A549 (cell line): ENCODE results near the gene MT1F. TPM values are rescaled to one million over a fixed set of nuclear protein-coding genes. Genes with fewer than 3 reads are reported as not detected.

Experiments used
- ATAC-seq, 2 experiments: fragments of 200-7000 bp in 1 of 2; fragments of >200 bp in 1 of 2; cut with Nextera tagmentation in 1 of 2; cut with Tn5 transposase in 1 of 2; 3 replicates each; pipeline versions ENCODE4 v1.8.0 to v1.9.1; 2018 to 2020; ENCODE audit warnings: mild to moderate bottlenecking in 1 of 2, moderate library complexity in 1 of 2
- CTCF ChIA-PET: fragments of 300-600 bp; sonication (Branson Sonifier 250); formaldehyde crosslinking; extraction: SDS; loops from one replicate; lab custom pipeline; 2021; ENCODE audit warnings: antibody characterized with exemption, inconsistent platforms; lab: Yijun Ruan, JAX
- POLR2A ChIA-PET: fragments of 350-600 bp; formaldehyde crosslinking; extraction: SDS; loops from one replicate; lab custom pipeline; 2021; ENCODE audit warnings: antibody characterized with exemption, inconsistent platforms; lab: Yijun Ruan, JAX
- DNase-seq, 2 experiments: peaks; one replicate each; pipeline versions ENCODE4 v3.0.0 to v3.0.0-alpha.2; 2011 to 2016; ENCODE audit warnings: low read depth in 1 of 2, low spot score in 1 of 2
- FAIRE-seq: peaks from 2 replicates; lab custom pipeline; 2011; peaks lifted over from hg19 to GRCh38; lab: Jason Lieb, UNC
- H3K27ac ChIP-seq, 2 experiments: fragments of >200 bp; sonication (Bioruptor Twin); formaldehyde crosslinking; 3 replicates each; pipeline ENCODE4 v1.5.1; 2016 to 2017
- H3K4me1 ChIP-seq: fragments of >200 bp; sonication (Bioruptor Twin); formaldehyde crosslinking; 3 replicates; pipeline ENCODE4 v1.6.1; 2016
- H3K4me2 ChIP-seq: fragments of >200 bp; sonication (Bioruptor Twin); formaldehyde crosslinking; 3 replicates; pipeline ENCODE4 v1.6.1; 2016
- H3K4me3 ChIP-seq: fragments of >200 bp; sonication (Bioruptor Twin); formaldehyde crosslinking; 3 replicates; pipeline ENCODE4 v1.5.1; 2016
- H3K9me3 ChIP-seq: fragments of >200 bp; sonication (Bioruptor Twin); formaldehyde crosslinking; 3 replicates; pipeline ENCODE4 v1.6.1; 2016
- BHLHE40 ChIP-seq: IDR thresholded peaks from 2 replicates; pipeline ENCODE4 v1.6.1; 2012; ENCODE audit warnings: low read depth, low read length, inconsistent platforms
- CEBPB ChIP-seq, 2 experiments: fragments of >200 bp in 1 of 2; sonication (Bioruptor Twin) in 1 of 2; formaldehyde crosslinking in 1 of 2; IDR thresholded peaks; 2 replicates each; pipeline ENCODE4 v1.6.1; 2012 to 2016
- CHD2 ChIP-seq: fragments of 150-350 bp; IDR thresholded peaks from 2 replicates; pipeline ENCODE4 v1.6.1; 2014; ENCODE audit warnings: low read length; ENCODE audit not compliant: partially characterized antibody
- EHF ChIP-seq: fragments of 250-450 bp; sonication (Bioruptor Pico); IDR thresholded peaks from 2 replicates; pipeline ENCODE4 v1.5.0; 2020; ENCODE audit warnings: mild to moderate bottlenecking
- EHMT2 ChIP-seq: fragments of 200-600 bp; sonication (generic); IDR thresholded peaks from 2 replicates; pipeline ENCODE4 v1.6.1; 2016; ENCODE audit warnings: antibody characterized with exemption, low read depth, mild to moderate bottlenecking, moderate library complexity
- EP300 ChIP-seq, 2 experiments: fragments of >200 bp; sonication (Bioruptor Twin); formaldehyde crosslinking; IDR thresholded peaks; 2 replicates in 1 of 2; 3 replicates in 1 of 2; pipeline ENCODE4 v1.6.1; 2016 to 2017
- FOSL2 ChIP-seq, 2 experiments: fragments of 450-650 bp in 1 of 2; fragments of >200 bp in 1 of 2; sonication (Bioruptor Twin) in 1 of 2; formaldehyde crosslinking; IDR thresholded peaks; 2 replicates each; pipeline versions ENCODE4 v1.5.0 to v1.6.1; 2016 to 2020; ENCODE audit warnings: mild to moderate bottlenecking in 1 of 2, moderate library complexity in 1 of 2
- HDAC2 ChIP-seq: fragments of 200-600 bp; sonication (generic); IDR thresholded peaks from 2 replicates; pipeline ENCODE4 v1.6.1; 2016
- HOXB13 ChIP-seq: fragments of 250-450 bp; sonication (Bioruptor Pico); IDR thresholded peaks from 2 replicates; pipeline ENCODE4 v1.5.0; 2020; ENCODE audit warnings: low read depth, mild to moderate bottlenecking, moderate library complexity
- HOXB5 ChIP-seq: fragments of 250-450 bp; sonication (Bioruptor Pico); IDR thresholded peaks from 2 replicates; pipeline ENCODE4 v1.5.0; 2020; ENCODE audit warnings: mild to moderate bottlenecking, moderate library complexity
- JUNB ChIP-seq: fragments of >200 bp; sonication (Bioruptor Twin); formaldehyde crosslinking; IDR thresholded peaks from 2 replicates; pipeline ENCODE4 v1.6.1; 2016
- NPAS2 ChIP-seq: fragments of 250-450 bp; sonication (Bioruptor Pico); IDR thresholded peaks from 2 replicates; pipeline ENCODE4 v1.8.0; 2022; ENCODE audit warnings: mild to moderate bottlenecking, moderate library complexity, borderline replicate concordance
- POLR2AphosphoS2 ChIP-seq: conservative IDR thresholded peaks from 2 replicates; pipeline ENCODE4 v1.6.1; 2012; ENCODE audit warnings: low read length, improper control_type of control experiment, inconsistent platforms
- RCOR1 ChIP-seq: fragments of 150-350 bp; IDR thresholded peaks from 2 replicates; pipeline ENCODE4 v1.6.1; 2014; ENCODE audit warnings: antibody characterized with exemption, low read length, low read depth
- SMC3 ChIP-seq: fragments of >200 bp; sonication (Bioruptor Twin); formaldehyde crosslinking; IDR thresholded peaks from 3 replicates; pipeline ENCODE4 v1.6.1; 2018; ENCODE audit warnings: inconsistent platforms
- TFCP2L1 ChIP-seq: fragments of 250-450 bp; sonication (Bioruptor Pico); IDR thresholded peaks from 2 replicates; pipeline ENCODE4 v1.5.0; 2021; ENCODE audit warnings: mild to moderate bottlenecking
- TP53 ChIP-seq: fragments of 250-450 bp; sonication (Bioruptor Pico); IDR thresholded peaks from 2 replicates; pipeline ENCODE4 v1.5.0; 2021; ENCODE audit warnings: mild to moderate bottlenecking, moderate library complexity
- ZNF302 ChIP-seq: fragments of 250-450 bp; sonication (Bioruptor Pico); IDR thresholded peaks from 2 replicates; pipeline ENCODE4 v1.9.0; 2021; ENCODE audit warnings: inconsistent platforms, mild to moderate bottlenecking, moderate library complexity
- WGBS: methylation state at CpG from one replicate; pipeline ENCODE4 v1.1.6; 2017; ENCODE audit errors: missing lambda C conversion rate; 5-methylcytosine and 5-hydroxymethylcytosine counted together
- polyA plus RNA-seq, 4 experiments: library from polyadenylated mRNA; depleted of rRNA in 3 of 4; stranded (reverse); fragments of >200 nt; fragmentation: RNase III in 1 of 4; extraction: RNeasy Plus Mini Kit Qiagen cat#74134 plus additional on column Dnase treatment in 1 of 4; gene quantifications; 2 replicates in 3 of 4; 3 replicates in 1 of 4; pipeline ENCODE4 v1.2.3, GENCODE V29; 2011 to 2017
- TF ChIP-seq, protein P1 (sequence below): fragments of 150-350 bp; IDR thresholded peaks from 2 replicates; pipeline ENCODE4 v1.6.1; 2014; ENCODE audit warnings: low read depth, mild to moderate bottlenecking, low read length
- TF ChIP-seq, protein P2 (sequence below): fragments of 250-450 bp; sonication (Bioruptor Pico); IDR thresholded peaks from 2 replicates; pipeline ENCODE4 v1.5.0; 2020; ENCODE audit warnings: low read depth, mild to moderate bottlenecking, moderate library complexity
- TF ChIP-seq, protein P3 (sequence below): IDR thresholded peaks from 2 replicates; pipeline ENCODE4 v1.6.1; 2012; ENCODE audit warnings: low read depth, borderline replicate concordance

MT1F gene
- polyA plus RNA-seq, 2 of the 4 experiments (the other 2 are of a cell fraction), result 4.1 to 11.3 TPM

DNA sequence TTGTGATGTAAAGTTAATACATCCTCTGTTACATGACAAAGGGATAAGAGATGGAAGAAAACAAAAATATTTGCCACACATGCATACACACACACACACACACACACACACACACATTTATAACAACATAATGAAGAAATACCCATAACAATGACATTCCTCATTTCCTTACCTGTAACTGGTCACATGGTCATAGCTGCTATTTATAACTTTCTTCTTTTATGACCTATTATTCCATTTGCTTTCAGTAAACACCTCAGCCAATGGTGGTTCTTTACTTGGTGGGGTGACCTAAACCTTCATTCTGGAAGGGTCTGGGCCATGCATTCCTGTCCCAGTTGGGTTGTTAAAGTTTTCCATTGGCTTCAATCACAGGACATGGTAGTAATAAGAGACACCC lies 44.1 kb upstream of the MT1F start:
- H3K9me3 ChIP-seq, result no peaks in the 10 kb centered on the region
- FAIRE-seq, result no peak
- no peak for DNase-seq
- H3K4me1 ChIP-seq, result peaks cover 46% of the 10 kb centered on the region
- ATAC-seq, result no peak
- TF ChIP-seq, protein P1, sequence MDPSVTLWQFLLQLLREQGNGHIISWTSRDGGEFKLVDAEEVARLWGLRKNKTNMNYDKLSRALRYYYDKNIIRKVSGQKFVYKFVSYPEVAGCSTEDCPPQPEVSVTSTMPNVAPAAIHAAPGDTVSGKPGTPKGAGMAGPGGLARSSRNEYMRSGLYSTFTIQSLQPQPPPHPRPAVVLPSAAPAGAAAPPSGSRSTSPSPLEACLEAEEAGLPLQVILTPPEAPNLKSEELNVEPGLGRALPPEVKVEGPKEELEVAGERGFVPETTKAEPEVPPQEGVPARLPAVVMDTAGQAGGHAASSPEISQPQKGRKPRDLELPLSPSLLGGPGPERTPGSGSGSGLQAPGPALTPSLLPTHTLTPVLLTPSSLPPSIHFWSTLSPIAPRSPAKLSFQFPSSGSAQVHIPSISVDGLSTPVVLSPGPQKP, result no peak
- TF ChIP-seq CEBPB (IDR thresholded peaks at IDR 0.05) (no peak), ZNF302 (no peak), HOXB13 (CRISPR knock-in tag) (no peak)
- CTCF ChIA-PET, result interaction anchor here (1.5 to 19.7 kb wide), 4 partner anchors 10 to 88 kb away, joined by 3 to 340 read pairs (median 8); partner anchors contain the start of genes MT1A, MT1B and MT1F
- peak overlapping the region; percentile 38; the same call in 1 of the 3 replicates for H3K4me2 ChIP-seq
- peak overlapping the region in 1 of 2 experiments; percentile 7; a peak in 3 of 6 replicates for H3K27ac ChIP-seq
- POLR2A ChIA-PET, result no interaction called here
- H3K4me3 ChIP-seq, result no peak overlapping the region

DNA sequence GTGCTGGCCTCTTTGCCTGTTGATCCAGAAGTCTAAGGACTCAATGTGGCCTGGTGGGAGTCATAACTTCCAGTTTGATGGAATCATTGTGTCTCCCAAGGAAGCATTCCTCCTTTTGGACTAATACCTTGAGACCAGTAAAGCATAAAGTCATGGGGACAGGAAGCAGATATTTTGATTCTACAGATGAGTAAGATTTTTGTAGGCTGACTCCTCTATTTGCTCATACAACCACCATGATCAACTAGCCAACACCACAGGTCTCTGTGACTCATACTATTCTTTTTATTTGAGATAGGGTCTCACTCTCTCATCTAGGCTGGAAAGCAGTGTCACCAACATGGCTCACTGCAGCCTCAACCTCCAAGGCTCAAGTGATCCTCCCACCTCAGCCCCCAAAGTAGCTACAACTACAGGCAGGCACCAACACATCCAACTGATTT lies 43.2 kb upstream of the MT1F start:
- peaks cover 46% of the 10 kb centered on the region for H3K4me1 ChIP-seq

DNA sequence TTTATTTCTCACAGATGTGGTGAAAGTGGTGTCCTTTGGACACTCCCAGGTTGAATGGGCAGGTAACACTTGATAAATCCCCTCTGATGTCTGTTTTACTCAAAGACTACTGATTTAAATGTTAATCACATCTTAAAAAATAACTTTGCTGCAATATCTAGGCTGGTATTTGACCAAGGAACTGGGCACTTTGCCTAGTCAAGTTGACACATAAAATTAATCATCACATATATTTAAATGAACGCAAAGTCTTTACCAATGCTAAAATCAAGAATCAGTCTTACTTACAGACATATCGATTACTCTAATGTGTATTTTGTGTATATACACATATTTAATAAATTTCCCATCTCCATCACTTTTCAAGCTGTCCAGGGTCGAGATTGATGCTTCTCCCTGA lies 42.4 kb upstream of the MT1F start:
- WGBS, result 61% methylated on average over 3 of the region's 3 CpGs
- CTCF ChIA-PET, result interaction anchor here (4.6 to 19.7 kb wide), 2 partner anchors 9 to 30 kb away, joined by 14 to 340 read pairs; partner anchors contain the start of genes MT1A, MT1B and MT1F
- H3K4me1 ChIP-seq, result peaks cover 38% of the 10 kb centered on the region
- no peak overlapping the region for H3K4me3 ChIP-seq
- no peaks in the 10 kb centered on the region for H3K9me3 ChIP-seq
- peak overlapping the region; percentile 38 for H3K4me2 ChIP-seq
- FAIRE-seq, result no peak
- TF ChIP-seq, protein P2, sequence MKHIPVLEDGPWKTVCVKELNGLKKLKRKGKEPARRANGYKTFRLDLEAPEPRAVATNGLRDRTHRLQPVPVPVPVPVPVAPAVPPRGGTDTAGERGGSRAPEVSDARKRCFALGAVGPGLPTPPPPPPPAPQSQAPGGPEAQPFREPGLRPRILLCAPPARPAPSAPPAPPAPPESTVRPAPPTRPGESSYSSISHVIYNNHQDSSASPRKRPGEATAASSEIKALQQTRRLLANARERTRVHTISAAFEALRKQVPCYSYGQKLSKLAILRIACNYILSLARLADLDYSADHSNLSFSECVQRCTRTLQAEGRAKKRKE (CRISPR knock-in tag), result no peak
- TF ChIP-seq RCOR1 (no peak), POLR2AphosphoS2 (no peak)
- TF ChIP-seq, protein P3, sequence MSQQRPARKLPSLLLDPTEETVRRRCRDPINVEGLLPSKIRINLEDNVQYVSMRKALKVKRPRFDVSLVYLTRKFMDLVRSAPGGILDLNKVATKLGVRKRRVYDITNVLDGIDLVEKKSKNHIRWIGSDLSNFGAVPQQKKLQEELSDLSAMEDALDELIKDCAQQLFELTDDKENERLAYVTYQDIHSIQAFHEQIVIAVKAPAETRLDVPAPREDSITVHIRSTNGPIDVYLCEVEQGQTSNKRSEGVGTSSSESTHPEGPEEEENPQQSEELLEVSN, result no peak
- ATAC-seq, result no peak
- no peak for DNase-seq
- POLR2A ChIA-PET, result interaction anchor here (1.4 kb wide), 1 partner anchor 9 kb away, joined by 4 read pairs; no protein-coding TSS in a partner anchor
- H3K27ac ChIP-seq, result peak overlapping the region; percentile 7 to 47; a peak in 4 of 6 replicates

More for the DNA sequence above, 43.2 kb upstream of the MT1F start:
- DNase-seq, result peak in 1 of 2 experiments; percentile 37
- H3K27ac ChIP-seq, result peak overlapping the region; percentile 7 to 47
- TF ChIP-seq JUNB, result peak; percentile 39
- no peak for TF ChIP-seq EP300 (IDR thresholded peaks at IDR 0.05)
- TF ChIP-seq FOSL2 (IDR thresholded peaks at IDR 0.05), result peak; percentile 50
- peak; percentile 65 for TF ChIP-seq FOSL2 (CRISPR knock-in tag; IDR thresholded peaks at IDR 0.05)
- TF ChIP-seq NPAS2 (CRISPR knock-in tag), result no peak
- peak overlapping the region; percentile 38 for H3K4me2 ChIP-seq
- ChIA-PET CTCF (interaction anchor here (4.6 to 19.7 kb wide), 2 partner anchors 8 to 31 kb away, joined by 14 to 340 read pairs; partner anchors contain the start of genes MT1A, MT1B and MT1F), POLR2A (interaction anchor here (1.4 kb wide), 1 partner anchor 8 kb away, joined by 4 read pairs; no protein-coding TSS in a partner anchor)
- H3K4me3 ChIP-seq, result no peak overlapping the region
- H3K9me3 ChIP-seq, result no peaks in the 10 kb centered on the region
- FAIRE-seq, result no peak
- peak in 1 of 2 experiments; percentile 24; a peak in 2 of 6 replicates for ATAC-seq

DNA sequence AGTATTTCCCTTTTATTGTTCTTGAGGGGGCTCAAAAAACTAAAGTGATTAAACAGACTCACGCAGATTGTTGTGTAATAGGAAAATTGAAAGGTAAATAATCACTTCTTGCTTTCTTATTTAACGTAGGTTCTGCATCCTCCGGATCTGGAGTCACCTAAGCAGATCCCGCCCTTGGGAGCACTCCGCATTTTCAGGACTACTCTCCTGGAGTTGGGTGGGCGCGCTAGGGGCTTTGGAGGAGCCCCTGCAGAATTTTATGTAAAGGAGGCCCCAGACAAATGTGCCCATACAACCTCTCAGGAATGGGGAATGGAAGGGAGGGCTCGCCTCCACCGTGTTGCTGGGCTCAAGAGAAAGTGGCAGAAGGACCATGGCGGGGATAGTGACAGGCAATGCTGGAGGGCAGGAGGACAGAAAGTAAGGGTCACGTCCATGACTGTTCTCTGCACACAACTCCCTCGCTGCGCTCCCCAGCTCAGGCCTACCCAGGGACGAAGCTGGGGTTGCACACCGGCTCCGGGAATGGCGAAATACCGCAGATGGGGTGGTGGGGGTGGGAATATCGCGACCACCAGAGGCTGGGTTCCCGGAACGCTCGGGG lies 41.0 kb upstream of the MT1F start:
- Histone ChIP-seq H3K4me2 (no peak overlapping the region), H3K27ac (no peak overlapping the region), H3K4me3 (no peak overlapping the region), H3K4me1 (peaks cover 24% of the 10 kb centered on the region), H3K9me3 (no peaks in the 10 kb centered on the region)
- CTCF ChIA-PET, result interaction anchor here (0.6 to 19.7 kb wide), 3 partner anchors 10 to 178 kb away, joined by 3 to 340 read pairs (median 14); partner anchors contain the start of genes MT1A, MT1B and MT1F
- DNase-seq (no peak), ATAC-seq (no peak), FAIRE-seq (no peak)
- WGBS, result 91% methylated on average over 23 of the region's 23 CpGs
- TF ChIP-seq CHD2, result no peak
- no peak for TF ChIP-seq TP53
- no peak for TF ChIP-seq HDAC2
- no peak for TF ChIP-seq BHLHE40
- no peak for TF ChIP-seq HOXB5 (CRISPR knock-in tag)
- no peak for TF ChIP-seq EHMT2
- no peak for TF ChIP-seq TFCP2L1 (CRISPR knock-in tag)
- TF ChIP-seq EHF (CRISPR knock-in tag), result no peak
- TF ChIP-seq SMC3, result no peak
- no peak for TF ChIP-seq NPAS2 (CRISPR knock-in tag)
- POLR2A ChIA-PET, result no interaction called here
